Stimulated activated naive CD8-positive, alpha-beta T cell treated with anti-CD3 and anti-CD28 coated beads, Interleukin-15, Interleukin-2, amounts not matched to agents 100 ng/mL and 50 ng/mL, for 24 hours (primary cell): ENCODE data around the gene STK17A.
A peak's percentile ranks its signal among the peaks of the same experiment; 100 is the strongest.

Source experiments
- H3K27ac Mint-ChIP-seq: one replicate; pipeline ENCODE4 v1.8.0; 2021; ENCODE audit warnings: mild to moderate bottlenecking, mixed read lengths
- H3K27me3 Mint-ChIP-seq: one replicate; pipeline ENCODE4 v1.8.0; 2021; ENCODE audit warnings: mixed read lengths
- H3K36me3 Mint-ChIP-seq: one replicate; pipeline ENCODE4 v1.8.0; 2021; ENCODE audit warnings: low read depth, mixed read lengths
- H3K4me1 Mint-ChIP-seq: one replicate; pipeline ENCODE4 v1.8.0; 2021; ENCODE audit warnings: low read depth, mixed read lengths
- H3K4me3 Mint-ChIP-seq: one replicate; pipeline ENCODE4 v1.8.0; 2021; ENCODE audit warnings: mild to moderate bottlenecking, mixed read lengths
- H3K9me3 Mint-ChIP-seq: one replicate; pipeline ENCODE4 v1.8.0; 2021; ENCODE audit warnings: mixed read lengths

Gene STK17A

GRCh38 chr7:43582503-43583423 lies at the start of gene STK17A:
TSS of gene STK17A (plus strand) at chr7:43583108. CDS start at chr7:43583244, 136 bp downstream.
- Mint-ChIP-seq H3K9me3 (no peaks in the 10 kb centered on the region), H3K27me3 (peaks cover 15% of the 10 kb centered on the region), H3K4me3 (peak within 1 kb of the TSS; percentile 94), H3K27ac (peak within 1 kb of the TSS; percentile 96), H3K4me1 (peaks cover 31% of the 10 kb centered on the region), H3K36me3 (no peaks in the 10 kb centered on the region)

DNA sequence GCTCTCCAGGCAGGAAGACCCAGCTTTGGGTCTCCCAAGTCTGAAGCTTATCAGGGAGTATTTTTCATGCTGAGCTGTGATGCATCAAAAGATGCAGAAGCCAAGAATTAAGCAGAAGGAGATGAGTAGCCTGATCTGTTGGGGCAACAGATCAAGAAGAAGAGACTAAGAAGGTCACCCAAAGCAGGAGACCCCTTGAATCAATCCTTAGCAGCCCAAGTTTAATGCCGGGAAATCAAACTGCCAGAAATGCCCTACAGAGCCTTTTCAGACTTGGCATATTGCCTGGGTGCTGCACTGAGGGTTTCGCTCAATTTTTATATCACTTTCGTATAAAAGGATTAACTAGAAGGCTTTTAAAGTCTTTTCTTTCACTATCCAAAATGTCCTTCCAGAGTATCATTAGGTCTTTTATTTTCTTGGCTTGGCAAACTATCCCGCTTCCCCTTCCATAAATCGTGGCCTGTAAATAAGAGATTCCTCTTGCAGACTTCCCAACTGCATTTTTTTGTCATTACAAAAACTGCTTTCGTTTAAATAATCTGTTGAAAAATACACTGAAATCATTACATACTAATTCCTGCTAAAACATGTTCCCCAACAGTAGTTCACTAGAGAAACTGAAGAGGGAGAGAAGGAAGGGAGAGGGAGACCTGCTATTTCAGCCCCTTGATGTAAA lies 49.0 kb upstream of the STK17A start:
- Mint-ChIP-seq H3K27ac (no peak overlapping the region), H3K4me1 (no peaks in the 10 kb centered on the region), H3K4me3 (no peak overlapping the region), H3K36me3 (no peaks in the 10 kb centered on the region), H3K27me3 (no peaks in the 10 kb centered on the region), H3K9me3 (no peaks in the 10 kb centered on the region)

DNA sequence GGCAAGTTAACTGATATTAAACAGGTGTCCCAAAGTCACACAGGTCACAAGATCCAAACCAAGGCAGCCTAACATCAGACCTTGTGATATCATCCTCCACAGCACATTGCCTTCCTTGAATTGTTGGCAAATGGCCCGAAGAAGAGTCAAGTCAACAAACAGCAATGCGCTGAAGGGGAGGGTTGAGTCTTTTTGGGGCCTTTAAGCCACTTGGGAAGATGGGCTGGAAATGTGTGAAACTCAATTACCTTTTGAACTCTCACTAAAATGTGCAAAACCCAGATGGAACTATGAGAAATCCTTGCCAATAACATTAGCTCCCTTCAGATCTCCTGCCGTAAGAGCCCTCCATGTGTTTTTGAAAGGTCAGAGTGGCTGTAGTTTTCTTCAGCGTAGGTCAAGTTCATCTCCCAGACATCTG lies 47.9 kb upstream of the STK17A start:
- no peak overlapping the region for H3K4me3 Mint-ChIP-seq
- H3K36me3 Mint-ChIP-seq, result no peaks in the 10 kb centered on the region
- H3K9me3 Mint-ChIP-seq, result no peaks in the 10 kb centered on the region
- H3K27me3 Mint-ChIP-seq, result no peaks in the 10 kb centered on the region
- H3K4me1 Mint-ChIP-seq, result no peaks in the 10 kb centered on the region
- no peak overlapping the region for H3K27ac Mint-ChIP-seq

- Mint-ChIP-seq H3K27ac (no peak overlapping the region), H3K36me3 (no peaks in the 10 kb centered on the region), H3K9me3 (no peaks in the 10 kb centered on the region), H3K27me3 (no peaks in the 10 kb centered on the region), H3K4me1 (no peaks in the 10 kb centered on the region), H3K4me3 (no peak overlapping the region)
These were observed 46.9 kb upstream of the STK17A start for GRCh38 chr7:43535810-43536585.

GRCh38 chr7:43536773-43537172 lies 46.1 kb upstream of the STK17A start:
- H3K4me1 Mint-ChIP-seq, result no peaks in the 10 kb centered on the region
- H3K36me3 Mint-ChIP-seq, result no peaks in the 10 kb centered on the region
- no peak overlapping the region for H3K4me3 Mint-ChIP-seq
- no peak overlapping the region for H3K27ac Mint-ChIP-seq
- H3K9me3 Mint-ChIP-seq, result no peaks in the 10 kb centered on the region
- H3K27me3 Mint-ChIP-seq, result no peaks in the 10 kb centered on the region

DNA sequence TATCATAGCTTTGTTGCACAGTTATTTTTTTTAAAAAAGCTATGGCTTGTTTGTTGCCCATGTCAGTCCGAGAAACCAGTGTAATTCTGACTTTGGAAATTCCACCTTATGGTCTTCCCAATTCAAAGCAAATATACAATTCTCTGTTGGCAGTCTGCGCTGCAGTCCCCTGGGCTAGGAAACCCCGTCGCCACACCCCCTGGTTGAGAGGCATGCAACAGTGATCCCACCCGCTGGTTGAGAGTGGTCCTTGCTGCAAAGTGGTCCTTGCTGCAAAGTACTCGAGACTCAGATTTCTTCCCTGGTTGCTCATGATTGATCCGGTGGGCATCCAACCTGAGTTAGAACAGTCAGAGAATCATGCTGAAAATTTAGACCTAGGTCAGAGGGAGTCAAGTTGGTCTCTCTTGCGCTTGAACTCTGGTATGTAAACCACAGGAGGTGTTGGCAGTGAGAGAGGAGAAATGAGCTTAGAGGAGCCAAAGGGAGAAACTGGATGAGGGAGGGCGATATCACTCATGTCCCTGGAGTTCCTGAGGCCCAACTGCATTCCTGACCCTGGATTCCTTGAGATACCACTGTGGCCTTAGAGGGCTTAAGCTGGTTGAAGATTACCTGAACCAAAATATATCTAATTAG lies 45.0 kb upstream of the STK17A start:
- no peaks in the 10 kb centered on the region for H3K36me3 Mint-ChIP-seq
- H3K4me1 Mint-ChIP-seq, result no peaks in the 10 kb centered on the region
- no peak overlapping the region for H3K27ac Mint-ChIP-seq
- H3K4me3 Mint-ChIP-seq, result no peak overlapping the region
- H3K9me3 Mint-ChIP-seq, result no peaks in the 10 kb centered on the region
- H3K27me3 Mint-ChIP-seq, result no peaks in the 10 kb centered on the region

GRCh38 chr7:43538404-43538771 lies 44.5 kb upstream of the STK17A start:
- H3K36me3 Mint-ChIP-seq, result no peaks in the 10 kb centered on the region
- H3K27ac Mint-ChIP-seq, result no peak overlapping the region
- H3K4me1 Mint-ChIP-seq, result no peaks in the 10 kb centered on the region

DNA sequence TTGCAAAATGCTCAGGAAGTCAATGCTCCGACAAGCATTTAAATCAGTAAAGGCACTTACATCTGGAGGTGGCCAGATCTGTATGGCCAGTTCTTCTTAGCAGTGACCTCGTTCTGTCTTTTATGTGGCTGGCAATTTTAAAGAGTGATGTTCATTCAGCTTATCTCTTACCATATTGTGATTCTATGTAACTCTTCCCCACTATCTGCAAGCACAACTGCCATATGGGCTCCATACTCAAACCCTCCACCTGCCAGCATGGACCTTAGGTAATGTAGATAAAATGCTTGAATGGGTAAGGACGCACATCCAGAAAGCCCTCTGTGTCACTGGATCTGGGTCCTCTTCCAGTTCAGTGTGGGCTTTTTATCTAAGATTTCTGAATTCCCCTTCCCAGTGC lies 42.4 kb upstream of the STK17A start:
- Mint-ChIP-seq H3K36me3 (no peaks in the 10 kb centered on the region), H3K4me3 (no peak overlapping the region), H3K4me1 (no peaks in the 10 kb centered on the region), H3K27ac (no peak overlapping the region), H3K27me3 (peaks cover 5% of the 10 kb centered on the region), H3K9me3 (no peaks in the 10 kb centered on the region)

More at GRCh38 chr7:43538404-43538771, 44.5 kb upstream of the STK17A start:
- no peak overlapping the region for H3K4me3 Mint-ChIP-seq
- H3K27me3 Mint-ChIP-seq, result no peaks in the 10 kb centered on the region
- no peaks in the 10 kb centered on the region for H3K9me3 Mint-ChIP-seq

GRCh38 chr7:43542716-43543115 lies 40.2 kb upstream of the STK17A start:
- Mint-ChIP-seq H3K4me3 (no peak overlapping the region), H3K36me3 (no peaks in the 10 kb centered on the region), H3K27ac (no peak overlapping the region), H3K27me3 (peaks cover 15% of the 10 kb centered on the region), H3K9me3 (no peaks in the 10 kb centered on the region), H3K4me1 (no peaks in the 10 kb centered on the region)

DNA sequence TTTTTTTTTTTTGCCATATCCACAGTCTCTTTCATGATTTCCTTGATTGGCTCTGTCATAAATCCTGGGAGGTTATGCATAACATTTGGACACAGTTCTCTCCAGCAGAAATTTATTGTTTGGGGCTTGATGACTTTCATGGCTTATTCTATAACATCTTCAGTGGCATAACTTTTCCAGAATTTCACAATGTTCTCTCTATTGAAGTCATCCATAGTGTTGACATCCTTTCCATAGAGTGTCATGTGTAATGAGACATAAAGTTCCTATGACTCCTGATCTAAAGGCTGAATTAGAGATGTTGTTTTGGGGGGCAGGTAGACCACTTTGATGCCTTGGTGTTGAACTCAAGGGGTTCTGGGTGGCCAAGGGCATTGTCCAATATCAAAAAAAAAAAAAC lies 36.7 kb upstream of the STK17A start:
- no peaks in the 10 kb centered on the region for H3K36me3 Mint-ChIP-seq
- H3K9me3 Mint-ChIP-seq, result no peaks in the 10 kb centered on the region
- H3K4me3 Mint-ChIP-seq, result no peak overlapping the region
- peaks cover 15% of the 10 kb centered on the region for H3K27me3 Mint-ChIP-seq
- H3K4me1 Mint-ChIP-seq, result no peaks in the 10 kb centered on the region
- no peak overlapping the region for H3K27ac Mint-ChIP-seq

GRCh38 chr7:43550427-43550826 lies 32.5 kb upstream of the STK17A start:
- Mint-ChIP-seq H3K27me3 (peaks cover 11% of the 10 kb centered on the region), H3K27ac (no peak overlapping the region), H3K9me3 (no peaks in the 10 kb centered on the region), H3K36me3 (no peaks in the 10 kb centered on the region), H3K4me3 (no peak overlapping the region), H3K4me1 (peaks cover 15% of the 10 kb centered on the region)

DNA sequence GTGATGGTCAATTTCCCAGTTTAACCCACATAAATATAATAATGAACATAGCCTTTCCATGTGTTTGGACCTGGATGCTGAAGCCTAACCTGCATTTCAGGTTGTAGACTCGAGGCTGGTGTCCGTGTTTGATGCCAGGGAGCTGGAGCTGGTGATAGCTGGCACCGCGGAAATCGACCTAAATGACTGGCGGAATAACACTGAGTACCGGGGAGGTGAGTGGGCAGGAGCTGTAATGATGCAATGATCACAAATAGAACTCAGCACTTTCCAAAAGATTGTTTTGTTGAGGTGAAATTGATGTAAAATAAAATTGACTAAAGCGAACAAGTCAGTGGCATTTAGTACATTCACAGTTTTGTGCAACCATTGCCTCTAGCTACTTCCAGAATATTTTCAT lies 30.8 kb upstream of the STK17A start:
- peaks cover 15% of the 10 kb centered on the region for H3K4me1 Mint-ChIP-seq
- H3K4me3 Mint-ChIP-seq, result no peak overlapping the region
- H3K36me3 Mint-ChIP-seq, result no peaks in the 10 kb centered on the region
- H3K9me3 Mint-ChIP-seq, result no peaks in the 10 kb centered on the region
- H3K27ac Mint-ChIP-seq, result no peak overlapping the region
- H3K27me3 Mint-ChIP-seq, result no peaks in the 10 kb centered on the region

DNA sequence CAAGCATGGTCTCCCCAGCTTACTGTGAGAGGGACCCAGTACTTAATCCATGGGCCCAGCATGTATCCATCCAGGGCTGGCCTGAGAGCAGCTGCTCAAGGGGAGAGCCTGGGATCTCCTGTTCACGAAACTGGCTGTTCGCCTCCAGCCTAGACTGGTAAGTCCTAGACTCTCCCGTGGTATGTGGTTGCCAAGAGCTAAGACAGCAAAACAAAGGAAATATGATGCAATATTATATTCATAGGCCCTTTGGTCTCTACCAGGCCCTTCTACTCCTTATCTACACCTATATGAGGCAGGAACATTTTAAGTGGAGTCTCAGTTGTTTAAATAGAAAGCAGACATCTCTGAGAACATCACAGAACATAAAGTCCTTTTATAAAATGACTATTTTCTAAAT lies 28.9 kb upstream of the STK17A start:
- no peak overlapping the region for H3K4me3 Mint-ChIP-seq
- no peaks in the 10 kb centered on the region for H3K9me3 Mint-ChIP-seq
- H3K27ac Mint-ChIP-seq, result no peak overlapping the region
- H3K36me3 Mint-ChIP-seq, result no peaks in the 10 kb centered on the region
- H3K4me1 Mint-ChIP-seq, result peaks cover 15% of the 10 kb centered on the region
- no peaks in the 10 kb centered on the region for H3K27me3 Mint-ChIP-seq

DNA sequence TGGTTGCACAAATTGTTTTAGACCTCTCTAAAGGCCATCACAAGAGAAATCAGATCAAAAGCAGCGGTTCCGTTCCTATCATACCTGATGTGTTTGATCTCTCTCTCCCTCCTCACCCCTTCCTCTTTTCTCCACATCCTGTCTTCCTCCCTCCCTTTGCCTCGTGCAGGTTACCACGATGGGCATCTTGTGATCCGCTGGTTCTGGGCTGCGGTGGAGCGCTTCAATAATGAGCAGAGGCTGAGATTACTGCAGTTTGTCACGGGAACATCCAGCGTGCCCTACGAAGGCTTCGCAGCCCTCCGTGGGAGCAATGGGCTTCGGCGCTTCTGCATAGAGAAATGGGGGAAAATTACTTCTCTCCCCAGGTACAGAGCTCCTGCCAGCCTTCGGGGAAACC lies 28.5 kb upstream of the STK17A start:
- no peaks in the 10 kb centered on the region for H3K27me3 Mint-ChIP-seq
- no peak overlapping the region for H3K4me3 Mint-ChIP-seq
- peaks cover 15% of the 10 kb centered on the region for H3K4me1 Mint-ChIP-seq
- H3K36me3 Mint-ChIP-seq, result no peaks in the 10 kb centered on the region
- H3K27ac Mint-ChIP-seq, result no peak overlapping the region
- no peaks in the 10 kb centered on the region for H3K9me3 Mint-ChIP-seq
